NCI-H2196 (cell line): ENCODE results near the gene ACOX2.

Source experiments
- DNase-seq: peaks from one replicate; lab custom pipeline; 2025; ENCODE audit not compliant: unreplicated experiment; lab: John Stamatoyannopoulos, UW

ACOX2 gene

DNA sequence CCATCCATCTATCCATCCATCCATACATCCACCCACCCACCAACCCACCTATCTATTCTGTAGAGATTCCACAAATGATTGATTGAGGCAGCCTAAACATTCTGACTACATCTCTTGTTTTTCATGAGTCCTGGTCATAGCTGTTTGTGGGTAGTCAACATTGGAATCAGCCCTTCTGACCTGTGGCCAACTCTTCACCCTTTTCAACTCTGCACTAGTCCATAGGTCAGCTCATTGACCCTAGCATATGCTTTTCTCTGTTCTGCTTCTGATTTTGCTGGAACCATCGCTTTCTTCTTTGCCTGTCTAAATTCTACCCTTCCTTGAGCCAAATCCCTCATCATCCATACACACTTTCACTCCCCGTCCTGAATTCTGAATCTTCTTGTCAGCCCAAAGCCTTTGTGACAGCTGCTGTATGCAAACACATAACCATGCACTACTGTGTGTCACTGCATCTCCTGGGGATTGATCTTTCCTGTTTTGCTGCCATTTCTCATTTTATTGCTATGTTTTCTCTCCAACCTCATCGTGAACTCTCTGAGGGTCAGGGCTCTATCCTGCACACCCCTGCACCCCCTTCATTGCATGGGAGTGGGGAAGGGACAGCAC lies 61.9 kb downstream of the ACOX2 start:
- no peak for DNase-seq

DNA sequence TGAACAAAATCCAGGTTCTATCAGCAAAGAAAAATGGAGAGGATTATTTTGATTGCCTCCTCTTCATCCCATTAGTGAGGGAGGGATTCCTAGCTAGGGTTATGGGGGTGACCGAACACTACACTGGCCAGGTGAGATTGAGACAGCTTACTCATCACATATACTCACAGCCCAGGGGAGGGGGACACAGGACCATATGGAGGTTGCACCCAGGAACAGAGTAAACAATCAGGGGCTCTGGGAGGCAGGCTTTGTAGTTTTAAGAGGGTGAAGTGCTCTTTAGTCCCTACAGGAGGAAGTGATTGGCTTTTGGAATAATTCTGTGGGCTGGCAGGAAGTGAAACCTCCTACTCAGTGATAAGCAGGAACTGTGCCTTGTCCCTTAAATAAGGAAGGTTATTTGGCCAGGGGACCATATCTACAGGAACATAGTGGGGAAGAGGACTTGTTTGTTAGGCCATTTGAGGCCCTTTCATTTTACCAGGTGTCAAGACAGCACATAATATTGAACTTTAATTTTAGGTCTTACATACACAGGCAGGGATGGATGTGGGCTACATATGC lies 62.6 kb downstream of the ACOX2 start:
- DNase-seq, result no peak

DNA sequence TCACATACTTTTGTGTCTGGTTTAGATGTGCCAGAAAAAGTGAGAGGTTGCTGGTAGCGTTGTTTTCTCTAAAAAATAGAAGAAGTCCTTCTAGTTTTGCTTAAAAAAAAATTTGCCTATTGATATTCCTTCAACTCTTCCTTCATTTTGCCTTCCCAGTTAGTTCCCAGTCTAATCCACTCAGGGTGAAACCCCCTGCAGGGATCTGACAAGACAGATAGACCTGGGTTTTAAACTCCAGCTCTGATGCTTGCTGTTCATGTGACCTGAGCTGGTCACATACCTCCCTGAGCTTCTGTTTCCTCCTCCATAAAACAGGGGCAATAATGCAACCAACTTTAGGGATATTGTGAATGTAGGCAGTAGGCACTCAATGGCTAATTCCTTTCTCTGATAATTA lies 63.7 kb downstream of the ACOX2 start:
- no peak for DNase-seq

DNA sequence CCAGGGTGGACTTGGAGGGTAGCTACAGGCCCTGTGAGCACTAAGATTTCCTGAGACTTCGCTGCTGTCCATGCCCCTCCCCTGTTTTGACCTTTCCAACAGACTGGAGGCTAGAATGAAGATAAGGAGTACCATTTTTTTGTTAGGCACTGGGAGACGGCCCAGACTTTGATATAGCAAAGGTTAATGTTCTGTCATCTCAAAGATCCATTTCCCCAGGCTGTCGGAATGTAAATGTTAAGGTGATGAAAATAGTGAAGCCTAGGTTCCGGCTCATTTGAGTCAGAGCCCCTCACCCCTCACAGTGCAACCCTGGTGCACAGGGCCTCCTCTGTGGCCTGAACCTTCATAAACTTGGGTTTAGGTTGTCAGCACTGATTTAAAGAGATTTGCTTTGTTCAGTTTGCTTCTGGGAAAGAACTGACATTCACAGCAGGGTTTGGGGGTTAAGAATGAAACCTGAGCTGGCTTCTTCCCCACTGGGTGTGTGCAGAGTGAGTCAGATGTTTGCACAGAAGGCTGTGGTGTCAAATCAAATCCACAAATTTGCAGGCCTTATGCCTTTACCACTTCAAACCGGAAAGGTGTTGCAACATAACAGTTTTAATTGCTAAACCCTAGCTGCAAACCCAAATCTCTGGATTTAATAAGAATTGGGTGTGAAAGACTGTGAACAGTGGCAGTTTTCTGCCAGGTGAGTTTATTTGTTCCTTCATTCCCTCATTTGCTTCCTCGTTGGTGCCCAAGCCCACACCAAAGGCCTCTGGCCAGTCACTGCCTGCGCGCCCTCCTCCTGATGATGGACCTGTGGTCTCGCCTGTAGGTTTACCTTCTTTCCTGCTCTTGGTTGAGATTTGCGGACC lies 65.7 kb downstream of the ACOX2 start:
- DNase-seq, result peak; percentile 70

- DNase-seq, result no peak
These were observed 66.5 kb downstream of the ACOX2 start for GRCh38 chr3:58470363-58471024.

DNA sequence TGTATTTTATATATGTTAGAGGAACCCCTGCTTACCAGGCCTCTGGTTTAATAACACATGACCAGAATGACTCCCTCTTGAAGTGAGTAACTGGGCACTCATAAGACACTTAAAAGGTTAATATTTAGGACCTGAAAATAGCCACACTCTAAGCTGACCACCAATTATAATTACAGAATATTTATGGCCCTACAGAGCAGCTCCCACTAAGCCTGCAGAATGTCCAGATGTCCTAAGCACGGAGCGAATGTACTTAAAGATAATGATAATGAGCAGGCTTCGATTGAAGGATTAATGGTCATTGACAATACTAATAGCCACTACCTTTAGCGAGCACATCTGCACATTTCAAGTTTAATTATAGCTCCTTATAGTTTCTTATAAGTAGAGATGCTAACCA lies 67.9 kb downstream of the ACOX2 start:
- DNase-seq, result no peak

DNA sequence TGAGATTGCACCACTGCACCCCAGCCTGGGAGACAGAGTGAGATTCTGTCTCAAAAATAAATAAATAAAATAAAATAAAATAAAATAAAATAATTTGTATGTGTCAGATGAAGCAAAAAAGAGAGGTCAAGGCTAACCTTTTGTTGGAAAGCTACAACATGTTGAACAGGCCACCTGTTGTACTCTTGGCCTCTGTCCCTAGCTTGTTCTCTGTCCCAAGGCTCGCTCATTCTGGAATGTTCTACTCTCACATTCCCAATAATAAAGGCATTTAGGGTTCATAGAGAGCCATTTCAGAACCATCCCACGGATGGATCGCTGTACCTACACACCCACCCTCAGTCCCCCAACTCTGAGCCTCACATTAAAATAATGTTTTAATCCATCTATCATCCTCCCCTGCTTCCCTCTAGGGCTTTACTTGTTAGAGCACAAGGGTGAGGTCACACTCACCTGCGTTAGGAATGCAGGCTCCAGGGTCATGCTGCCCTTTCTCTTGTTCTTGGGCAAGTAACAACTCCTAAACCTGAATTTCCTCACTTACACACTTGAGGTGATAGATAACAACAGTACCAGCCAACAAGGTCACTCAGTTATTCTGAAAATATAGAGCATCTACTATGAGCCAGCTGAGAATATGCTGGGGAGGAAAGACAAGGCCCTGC lies 70.0 kb downstream of the ACOX2 start:
- no peak for DNase-seq

DNA sequence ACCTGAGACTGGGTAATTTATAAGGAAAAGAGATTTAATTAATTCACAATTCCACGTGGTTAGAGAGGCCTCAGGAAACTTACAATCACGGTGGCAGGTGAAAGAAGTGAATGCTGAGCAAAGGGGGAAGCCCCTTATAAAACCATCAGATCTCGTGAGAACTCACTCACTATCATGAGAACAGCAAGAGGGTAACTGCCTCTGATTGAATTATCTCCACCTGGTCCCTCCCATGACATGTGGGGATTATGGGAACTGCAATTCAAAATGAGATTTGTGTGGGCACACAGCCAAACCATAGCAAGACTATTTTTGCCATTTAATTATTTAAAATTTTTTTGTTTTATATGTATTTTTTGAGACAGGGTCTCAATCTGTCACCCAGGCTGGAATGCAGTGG lies 72.1 kb downstream of the ACOX2 start:
- DNase-seq, result no peak

GRCh38 chr3:58463942-58464271 lies 73.1 kb downstream of the ACOX2 start:
- DNase-seq, result no peak

DNA sequence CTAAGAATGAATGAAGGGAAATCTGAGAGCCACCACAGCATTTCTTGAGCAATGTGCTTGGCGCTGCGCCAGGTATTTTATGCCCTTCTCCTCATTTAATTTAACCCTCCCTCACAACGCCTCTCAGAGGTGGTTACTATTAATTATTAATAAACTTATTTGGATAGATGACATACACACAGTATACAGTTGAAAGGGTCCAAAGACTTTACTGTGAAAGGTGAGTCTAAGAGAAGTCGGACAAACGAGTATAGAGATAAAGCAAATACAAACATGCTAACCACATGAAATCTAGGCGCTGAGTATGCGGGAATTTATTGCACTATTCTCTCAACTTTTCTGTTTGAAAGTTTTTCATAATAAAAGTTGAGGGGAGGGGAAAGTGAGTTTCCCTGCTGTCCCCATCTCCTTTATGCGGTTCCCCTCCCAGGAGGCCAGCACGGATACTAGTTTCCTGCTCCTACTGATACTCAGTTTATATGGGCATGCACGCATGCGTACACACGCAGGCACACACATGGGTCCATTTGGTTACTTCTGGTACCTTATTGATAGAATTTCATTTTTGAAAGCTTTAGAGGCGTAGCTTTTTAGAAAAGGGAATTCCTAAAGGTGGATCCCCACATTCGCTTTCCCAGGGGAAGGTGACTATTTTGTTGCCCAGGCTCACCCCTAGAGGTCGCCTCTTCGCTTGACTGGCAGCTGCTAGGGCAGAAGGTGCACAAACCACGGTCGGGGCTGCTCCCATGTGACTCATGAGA lies 73.6 kb downstream of the ACOX2 start:
- peak; percentile 39 for DNase-seq

- DNase-seq, result no peak
These were observed 74.2 kb downstream of the ACOX2 start for GRCh38 chr3:58462829-58463180.

DNA sequence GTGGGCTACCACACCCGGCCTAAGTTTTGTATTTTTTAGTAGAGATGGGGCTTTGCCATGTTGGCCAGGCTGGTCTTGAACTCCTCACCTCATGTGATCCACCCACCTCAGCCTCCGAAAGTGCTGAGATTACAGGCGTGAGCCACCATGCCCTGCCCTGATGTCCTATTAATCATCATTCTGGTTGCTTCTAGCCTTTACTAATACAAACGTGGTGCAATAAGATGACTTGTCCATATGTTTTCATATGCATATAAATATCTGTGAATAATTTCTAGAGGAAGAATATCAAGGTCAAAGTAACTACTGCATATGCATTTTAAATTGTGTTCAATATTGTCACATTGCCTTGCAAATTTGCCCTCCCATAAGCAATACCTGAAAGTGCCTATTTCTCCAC lies 77.8 kb downstream of the ACOX2 start:
- no peak for DNase-seq
